ENCODE results near the gene CALN1. TPM values are rescaled to one million over a fixed set of nuclear protein-coding genes. Genes with fewer than 3 reads are reported as not detected.

The CALN1 gene
- polyA plus RNA-seq, 1 experiment = not detected

GRCh38 chr7:71976645-71977044, 435.5 kb downstream of the CALN1 start:
- no peak for DNase-seq (ENCODE audit: low read depth)
- Histone ChIP-seq H3K36me3 (ENCODE audit: control insufficient read depth, insufficient read depth, low read length) (no peaks in the 10 kb centered on the region), H3K27me3 (ENCODE audit: control insufficient read depth, insufficient read depth, low read length) (no peaks in the 10 kb centered on the region), H3K4me3 (ENCODE audit: low read depth, low read length) (no peak overlapping the region)
- ChIA-PET CTCF (no interaction called here), POLR2A (no interaction called here)
- no peak for TF ChIP-seq CTCF (IDR thresholded peaks at IDR 0.05; ENCODE audit: insufficient read depth, low read depth, low read length)

GRCh38 chr7:71974611-71975010, 437.5 kb downstream of the CALN1 start:
- no peak overlapping the region for H3K4me3 ChIP-seq (ENCODE audit: low read depth, low read length)
- ChIA-PET POLR2A (no interaction called here), CTCF (interaction anchor here (1.2 kb wide), 1 partner anchor 11 kb away, joined by 4 read pairs; no protein-coding TSS in a partner anchor)
- H3K36me3 ChIP-seq (ENCODE audit: control insufficient read depth, insufficient read depth, low read length) = no peaks in the 10 kb centered on the region
- no peak for DNase-seq (ENCODE audit: low read depth)
- no peak for TF ChIP-seq CTCF (IDR thresholded peaks at IDR 0.05; ENCODE audit: insufficient read depth, low read depth, low read length)
- no peaks in the 10 kb centered on the region for H3K27me3 ChIP-seq (ENCODE audit: control insufficient read depth, insufficient read depth, low read length)

GRCh38 chr7:71972534-71972933, 439.6 kb downstream of the CALN1 start:
- ChIA-PET POLR2A (no interaction called here), CTCF (no interaction called here)
- H3K4me3 ChIP-seq (ENCODE audit: low read depth, low read length) = no peak overlapping the region
- DNase-seq (ENCODE audit: low read depth) = no peak
- TF ChIP-seq CTCF (IDR thresholded peaks at IDR 0.05; ENCODE audit: insufficient read depth, low read depth, low read length) = no peak
- no peaks in the 10 kb centered on the region for H3K36me3 ChIP-seq (ENCODE audit: control insufficient read depth, insufficient read depth, low read length)
- H3K27me3 ChIP-seq (ENCODE audit: control insufficient read depth, insufficient read depth, low read length) = no peaks in the 10 kb centered on the region

- Histone ChIP-seq H3K36me3 (ENCODE audit: control insufficient read depth, insufficient read depth, low read length) (no peaks in the 10 kb centered on the region), H3K27me3 (ENCODE audit: control insufficient read depth, insufficient read depth, low read length) (no peaks in the 10 kb centered on the region), H3K4me3 (ENCODE audit: low read depth, low read length) (no peak overlapping the region)
- DNase-seq (ENCODE audit: low read depth) = no peak
- TF ChIP-seq CTCF (IDR thresholded peaks at IDR 0.05; ENCODE audit: insufficient read depth, low read depth, low read length) = no peak
- POLR2A ChIA-PET = no interaction called here
- CTCF ChIA-PET = no interaction called here
Measured at GRCh38 chr7:71970725-71971124, 441.4 kb downstream of the CALN1 start.

GRCh38 chr7:71962636-71963035, 449.5 kb downstream of the CALN1 start:
- H3K4me3 ChIP-seq (ENCODE audit: low read depth, low read length) = no peak overlapping the region
- DNase-seq (ENCODE audit: low read depth) = no peak
- no peaks in the 10 kb centered on the region for H3K27me3 ChIP-seq (ENCODE audit: control insufficient read depth, insufficient read depth, low read length)
- H3K36me3 ChIP-seq (ENCODE audit: control insufficient read depth, insufficient read depth, low read length) = no peaks in the 10 kb centered on the region
- ChIA-PET CTCF (no interaction called here), POLR2A (no interaction called here)
- TF ChIP-seq CTCF (IDR thresholded peaks at IDR 0.05; ENCODE audit: insufficient read depth, low read depth, low read length) = no peak
